Peyer's patch (tissue), 4 donors: ENCODE results near the gene SAMD13. TPM values are rescaled to one million over a fixed set of nuclear protein-coding genes. Genes with fewer than 3 reads are reported as not detected.

Experiments used
- DNase-seq, 3 donors: peaks; one replicate each; pipeline ENCODE4 v3.0.0-alpha.2; 2017 to 2019
- H3K27ac ChIP-seq, 4 donors: fragments of 200-600 bp; sonication (generic); one replicate each; pipeline ENCODE4 v1.5.1; 2016 to 2019
- H3K27me3 ChIP-seq, 2 donors: fragments of 200-600 bp; sonication (generic); one replicate each; pipeline ENCODE4 v1.5.1; 2019
- H3K36me3 ChIP-seq, 3 donors: fragments of 200-600 bp; sonication (generic); one replicate each; pipeline ENCODE4 v1.5.1; 2016 to 2019
- H3K4me1 ChIP-seq, 4 donors: fragments of 200-600 bp; sonication (generic); one replicate each; pipeline ENCODE4 v1.5.1; 2016 to 2019
- H3K4me3 ChIP-seq, 4 donors: fragments of 200-600 bp; sonication (generic); 1 replicate in 3 of 4; 2 replicates in 1 of 4; pipeline ENCODE4 v1.5.1; 2016 to 2019; ENCODE audit warnings: mild to moderate bottlenecking in 1 of 4
- H3K9me3 ChIP-seq, 4 donors: fragments of 200-600 bp; sonication (generic); one replicate each; pipeline ENCODE4 v1.5.1; 2016 to 2019; ENCODE audit warnings: mild to moderate bottlenecking in 1 of 4
- CTCF ChIP-seq, 6 experiments: fragments of 450-650 bp in 4 of 6; fragments of 200-600 bp in 2 of 6; sonication (generic) in 1 of 6; IDR thresholded peaks; one replicate each; pipeline ENCODE4 v1.5.1; 2017 to 2019; ENCODE audit warnings: antibody characterized with exemption in 6 of 6, mild to moderate bottlenecking in 3 of 6, moderate library complexity in 1 of 6
- POLR2A ChIP-seq, 2 donors: fragments of 450-650 bp; IDR thresholded peaks; one replicate each; pipeline ENCODE4 v1.5.1; 2017; ENCODE audit warnings: antibody characterized with exemption in 2 of 2, mild to moderate bottlenecking in 2 of 2, moderate library complexity in 2 of 2
- total RNA-seq, 4 donors: library from RNA; depleted of rRNA; stranded (reverse); fragments of >200 nt; gene quantifications; one replicate each; pipeline ENCODE4 v1.1.0, GENCODE V29; 2016

The SAMD13 gene
- total RNA-seq, 4 donors from 2014 or later, result 1.1 to 3.5 (median 2.3) TPM

- H3K9me3 ChIP-seq, result no peaks in the 10 kb centered on the region
- H3K4me3 ChIP-seq, result no peak overlapping the region
- no peaks in the 10 kb centered on the region for H3K27me3 ChIP-seq
- no peak for TF ChIP-seq POLR2A (IDR thresholded peaks at IDR 0.05)
- no peak for TF ChIP-seq CTCF (IDR thresholded peaks at IDR 0.05)
- H3K36me3 ChIP-seq, result no peaks in the 10 kb centered on the region
- H3K4me1 ChIP-seq, result peaks cover 0 to 3% (median 0%) of the 10 kb centered on the region in 4 donors
- H3K27ac ChIP-seq, result no peak overlapping the region
- no peak for DNase-seq
Observed at GRCh38 chr1:84293766-84294165, 7.7 kb upstream of the SAMD13 start.

- no peak for DNase-seq
- no peaks in the 10 kb centered on the region for H3K27me3 ChIP-seq
- H3K4me3 ChIP-seq, result no peak overlapping the region
- no peak for TF ChIP-seq POLR2A (IDR thresholded peaks at IDR 0.05)
- no peak for TF ChIP-seq CTCF (IDR thresholded peaks at IDR 0.05)
- H3K36me3 ChIP-seq, result no peaks in the 10 kb centered on the region
- H3K27ac ChIP-seq, result no peak overlapping the region
- H3K9me3 ChIP-seq, result no peaks in the 10 kb centered on the region
- peaks cover 0 to 3% (median 0%) of the 10 kb centered on the region in 4 donors for H3K4me1 ChIP-seq
Observed at GRCh38 chr1:84294751-84295150, 6.8 kb upstream of the SAMD13 start.

GRCh38 chr1:84297546-84298244 is 3.8 kb upstream of the SAMD13 start:
- H3K36me3 ChIP-seq, result no peaks in the 10 kb centered on the region
- no peaks in the 10 kb centered on the region for H3K27me3 ChIP-seq
- peaks cover 0 to 24% (median 3%) of the 10 kb centered on the region in 4 donors for H3K4me1 ChIP-seq
- H3K27ac ChIP-seq, result peak overlapping the region; percentile 77 to 99 (median 91)
- TF ChIP-seq POLR2A (IDR thresholded peaks at IDR 0.05) (peak; percentile 54 to 69), CTCF (IDR thresholded peaks at IDR 0.05) (no peak)
- no peaks in the 10 kb centered on the region for H3K9me3 ChIP-seq
- DNase-seq, result peak in 1 of 3 donors; percentile 51
- H3K4me3 ChIP-seq, result peak overlapping the region; percentile 78 to 94 (median 86)

- no peaks in the 10 kb centered on the region for H3K27me3 ChIP-seq
- peak; percentile 45 to 82 (median 76) for DNase-seq
- peak overlapping the region; percentile 77 to 99 (median 91) for H3K27ac ChIP-seq
- peak in 1 of 2 donors; percentile 75 for TF ChIP-seq POLR2A (IDR thresholded peaks at IDR 0.05)
- TF ChIP-seq CTCF (IDR thresholded peaks at IDR 0.05), result peak in 1 of 6 experiments; percentile 4
- H3K9me3 ChIP-seq, result no peaks in the 10 kb centered on the region
- H3K4me3 ChIP-seq, result peak overlapping the region; percentile 78 to 94 (median 86)
- H3K36me3 ChIP-seq, result no peaks in the 10 kb centered on the region
- H3K4me1 ChIP-seq, result peaks cover 0 to 30% (median 3%) of the 10 kb centered on the region in 4 donors
Observed at GRCh38 chr1:84298328-84298683, 3.2 kb upstream of the SAMD13 start.

- peak; percentile 23 to 78 (median 62) for DNase-seq
- no peaks in the 10 kb centered on the region for H3K27me3 ChIP-seq
- TF ChIP-seq POLR2A (IDR thresholded peaks at IDR 0.05), result peak; percentile 14 to 30
- TF ChIP-seq CTCF (IDR thresholded peaks at IDR 0.05), result no peak
Observed at GRCh38 chr1:84298684-84299535, 2.6 kb upstream of the SAMD13 start.

More at GRCh38 chr1:84298684-84299535, 2.6 kb upstream of the SAMD13 start:
- Histone ChIP-seq H3K4me1 (peaks cover 0 to 31% (median 3%) of the 10 kb centered on the region in 4 donors), H3K9me3 (no peaks in the 10 kb centered on the region), H3K4me3 (peak overlapping the region; percentile 78 to 94 (median 86)), H3K36me3 (no peaks in the 10 kb centered on the region), H3K27ac (peak overlapping the region; percentile 77 to 99 (median 91))
